GM21576 (cell line): ENCODE data around the gene ULBP3.
"Not testable (repeated sequence)": the region's sequence is repeated elsewhere in the genome, so short reads cannot be mapped to it uniquely, and the experiment has no call there.

ENCODE experiments used
- ATAC-seq: cut with Tn5 transposase; IDR thresholded peaks from one replicate; pipeline ENCODE4 v1.9.1; 2021; ENCODE audit warnings: mild to moderate bottlenecking, moderate library complexity; ENCODE audit not compliant: unreplicated experiment

Gene ULBP3

DNA sequence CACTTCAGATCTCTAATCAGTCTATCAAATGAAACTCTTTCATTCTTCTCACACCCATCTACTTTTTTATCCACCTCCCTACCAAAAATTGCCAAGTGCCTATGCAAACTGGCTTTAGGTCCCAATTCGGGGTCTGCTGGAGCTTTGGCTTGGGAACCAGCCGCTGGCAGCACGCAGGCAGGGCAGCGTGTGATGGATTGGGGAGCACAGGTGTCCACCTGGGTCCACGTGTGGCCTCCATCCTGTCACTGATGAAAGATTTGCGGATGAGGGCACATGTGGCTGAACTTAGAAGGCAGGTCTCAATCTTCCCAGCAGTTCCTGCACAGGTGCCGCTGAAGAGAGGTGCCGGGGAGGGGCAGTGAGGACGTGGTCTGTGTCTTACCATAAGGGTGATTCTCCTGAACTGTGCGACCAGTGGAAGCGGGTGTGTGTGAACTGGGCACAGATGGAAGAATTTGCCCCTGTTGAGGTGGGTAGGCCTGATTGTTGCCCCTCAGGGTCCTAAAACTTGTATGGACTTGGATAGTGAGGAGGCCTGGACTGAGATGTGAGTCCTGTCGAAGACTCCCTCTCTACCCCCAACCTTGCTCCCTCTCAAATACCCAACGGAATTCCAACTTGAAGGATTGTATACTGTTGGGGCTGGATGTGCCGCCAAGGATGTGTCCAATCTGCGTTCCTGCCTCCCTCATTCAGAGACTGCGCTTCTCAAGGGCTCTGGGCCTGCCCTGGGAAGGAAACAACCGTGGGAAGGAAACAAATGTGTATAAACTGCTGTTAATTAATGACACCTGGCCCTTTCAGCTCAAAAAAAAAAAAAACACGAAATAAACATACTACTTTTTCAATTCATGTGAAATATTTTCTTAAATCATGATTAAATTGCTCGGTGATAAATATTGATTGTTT lies 25.2 kb downstream of the ULBP3 start:
- ATAC-seq, result no peak

DNA sequence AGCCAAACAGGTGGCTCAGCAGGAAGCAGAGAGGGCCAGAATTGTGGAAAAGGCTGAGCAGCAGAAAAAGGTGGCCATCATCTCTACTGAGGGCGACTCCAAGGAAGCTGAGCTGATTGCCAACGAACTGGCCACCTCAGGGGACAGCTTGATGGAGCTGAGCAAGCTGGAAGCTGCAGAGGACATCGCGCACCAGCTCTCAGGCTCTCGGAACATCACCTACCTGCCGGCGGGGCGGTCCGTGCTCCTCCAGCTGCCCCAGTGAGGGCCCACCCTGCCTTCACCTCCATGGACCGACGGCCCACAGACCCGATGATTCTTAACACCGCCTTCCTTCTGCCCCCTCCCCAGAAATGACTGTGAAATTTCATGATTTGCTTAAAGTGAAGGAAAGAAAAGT lies 25.8 kb downstream of the ULBP3 start:
- ATAC-seq, result no peak

DNA sequence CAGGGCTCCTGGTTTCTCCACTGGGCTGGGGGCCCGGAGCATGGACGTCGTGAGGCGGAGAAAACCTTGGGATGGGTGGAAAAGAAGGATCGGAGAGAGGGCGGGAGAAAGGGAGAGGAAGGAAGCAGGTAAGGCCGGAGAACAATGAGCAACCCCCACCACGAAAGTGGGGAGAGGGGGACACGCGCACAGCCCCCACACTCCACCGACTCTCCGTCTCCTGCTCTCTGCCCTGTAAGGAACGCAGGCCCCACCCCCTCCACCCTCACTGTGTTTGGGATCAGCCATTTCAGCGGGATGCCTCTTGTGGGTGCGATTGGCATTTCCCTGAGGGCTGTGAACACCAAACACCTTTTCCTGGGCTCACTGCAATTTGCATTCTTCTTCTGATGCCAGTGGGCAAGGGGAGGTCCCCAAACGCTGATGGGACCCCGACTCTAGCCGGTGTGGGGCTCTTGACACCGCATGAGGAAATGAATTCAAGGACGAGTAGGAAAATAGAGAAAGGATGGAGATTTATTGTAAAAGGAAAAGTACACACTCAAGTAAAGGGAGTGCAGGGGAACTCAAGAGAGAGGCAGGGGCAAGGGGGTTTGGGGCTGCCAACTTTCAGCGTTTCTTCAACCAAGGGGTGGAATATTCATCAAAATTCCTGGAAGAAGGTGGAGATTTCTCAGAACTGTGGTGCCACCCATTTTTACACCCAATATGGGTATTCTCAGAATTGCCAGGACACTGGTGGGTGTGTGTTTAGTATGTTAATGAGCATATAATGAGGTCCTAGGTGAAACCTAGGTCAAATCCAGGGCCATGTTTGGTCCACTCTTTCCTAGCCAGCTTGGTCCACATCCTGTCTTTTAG lies 30.5 kb downstream of the ULBP3 start:
- no peak for ATAC-seq

DNA sequence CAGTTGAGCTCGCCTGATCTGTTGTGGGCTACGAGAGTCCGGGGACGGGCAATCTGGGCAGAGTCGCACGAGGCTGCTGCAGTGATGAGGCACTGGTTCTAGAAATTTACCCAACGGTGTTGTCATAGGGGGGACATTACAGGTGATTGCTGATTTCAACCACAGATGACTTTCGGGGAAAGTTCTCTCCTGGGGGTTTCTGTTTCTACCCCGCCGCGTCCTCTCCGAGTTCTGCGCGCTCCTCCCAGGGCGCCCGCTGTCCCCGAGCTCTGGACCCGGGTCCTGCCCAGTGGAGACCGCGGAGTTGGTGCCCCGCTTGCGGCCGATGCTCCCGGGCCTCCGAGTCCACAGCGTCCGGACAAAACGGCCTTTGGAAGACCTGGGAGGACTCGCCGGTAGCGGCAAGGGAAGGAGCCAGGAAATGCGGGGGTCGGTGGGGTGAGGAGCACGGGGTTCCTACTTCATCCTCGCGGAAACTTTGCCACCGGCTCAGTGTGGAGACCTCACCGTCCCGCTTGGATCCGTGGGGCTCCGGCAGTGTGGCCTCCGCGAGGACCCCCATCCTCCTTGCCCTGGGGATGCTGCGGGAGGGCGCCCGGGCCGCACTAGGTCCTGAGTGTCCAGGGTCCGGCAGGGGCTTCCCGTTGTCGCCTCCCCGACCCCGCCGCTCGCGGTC lies 31.3 kb downstream of the ULBP3 start:
- ATAC-seq, result no peak

DNA sequence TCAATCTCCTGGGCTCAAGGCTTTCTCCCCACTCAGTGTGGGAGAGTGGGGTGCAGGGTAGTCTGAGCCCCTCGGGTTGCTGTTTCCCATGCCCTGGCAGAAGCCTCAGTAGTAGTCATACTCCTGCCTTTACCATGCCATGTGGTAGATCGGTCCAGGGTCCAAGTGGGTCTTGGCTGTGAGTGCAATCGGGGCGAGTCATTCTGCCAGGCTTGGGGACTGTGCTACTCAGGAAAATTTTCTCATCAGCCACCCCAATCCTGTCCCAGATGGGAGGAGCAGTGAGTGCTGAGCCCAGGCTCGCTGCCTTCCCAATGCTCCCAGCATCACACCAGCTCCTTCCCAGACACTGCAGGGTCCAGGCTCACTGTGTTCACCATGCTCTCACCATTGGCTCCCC lies 32.8 kb downstream of the ULBP3 start:
- ATAC-seq, result no peak

DNA sequence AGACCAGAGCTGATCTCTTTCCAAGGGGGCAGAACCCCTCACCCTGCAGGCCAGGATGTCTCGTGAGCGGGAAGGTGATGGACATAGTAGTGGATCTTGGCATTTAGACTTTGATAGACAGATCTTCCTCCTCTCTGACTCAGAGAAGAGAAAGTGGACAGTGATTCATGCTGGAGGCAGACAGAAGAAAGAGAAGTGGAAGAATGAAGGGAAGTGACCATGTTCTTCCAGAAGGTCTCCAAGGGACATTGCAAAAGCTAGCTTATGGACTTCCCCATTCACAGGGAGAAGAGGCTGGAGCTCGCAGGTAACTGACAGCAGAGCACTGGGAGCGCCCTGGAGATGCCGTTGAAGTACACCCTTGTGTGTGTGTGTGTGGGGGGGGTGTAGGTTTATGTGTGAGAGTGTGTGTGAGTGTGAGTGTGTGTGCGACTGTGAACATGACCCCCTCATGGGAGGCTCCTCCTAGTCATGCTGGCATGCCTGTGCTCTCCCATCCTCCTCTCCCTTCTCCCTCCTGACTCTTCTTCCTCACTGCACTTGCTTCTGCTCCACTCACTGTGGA lies 35.6 kb downstream of the ULBP3 start:
- ATAC-seq, result no peak

DNA sequence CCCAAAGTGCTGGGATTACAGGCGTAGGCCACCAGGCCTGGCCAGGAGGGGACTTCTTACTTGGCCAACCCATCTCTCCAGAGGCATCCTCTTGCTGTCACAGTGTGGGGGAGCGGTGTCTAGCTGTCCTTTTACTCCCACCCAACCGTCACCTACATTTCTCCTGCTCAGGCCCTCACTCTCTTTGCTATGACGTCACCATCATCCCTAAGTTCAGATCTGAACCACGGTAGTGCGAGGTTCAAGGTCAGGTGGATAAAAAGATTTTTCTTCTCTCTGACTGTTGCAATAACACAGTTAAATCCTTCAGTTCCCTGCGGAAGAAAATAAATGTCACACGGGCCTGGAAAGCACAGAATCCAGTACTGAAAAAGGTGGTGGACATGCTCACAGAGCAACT lies 36.3 kb downstream of the ULBP3 start:
- ATAC-seq, result no peak

DNA sequence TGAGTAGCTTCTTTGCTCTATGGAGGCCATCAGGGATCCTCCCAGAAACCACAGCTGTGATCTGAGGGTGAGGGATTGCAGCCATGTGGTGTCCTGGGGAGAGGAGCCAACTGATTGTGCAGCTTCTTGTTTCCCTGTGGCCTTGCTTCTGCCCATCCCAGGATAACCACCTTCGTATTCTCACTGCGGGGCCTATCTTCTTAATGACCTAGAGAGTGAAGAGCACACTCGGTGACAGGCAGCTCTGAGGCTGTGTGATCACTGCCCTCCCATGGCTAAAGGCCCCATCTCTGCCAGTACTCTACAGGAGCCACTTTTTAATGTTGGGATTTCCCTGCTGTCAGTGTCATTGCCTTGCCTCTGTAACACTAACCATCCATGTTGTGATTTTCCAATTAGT lies 38.3 kb downstream of the ULBP3 start:
- ATAC-seq, result no peak

DNA sequence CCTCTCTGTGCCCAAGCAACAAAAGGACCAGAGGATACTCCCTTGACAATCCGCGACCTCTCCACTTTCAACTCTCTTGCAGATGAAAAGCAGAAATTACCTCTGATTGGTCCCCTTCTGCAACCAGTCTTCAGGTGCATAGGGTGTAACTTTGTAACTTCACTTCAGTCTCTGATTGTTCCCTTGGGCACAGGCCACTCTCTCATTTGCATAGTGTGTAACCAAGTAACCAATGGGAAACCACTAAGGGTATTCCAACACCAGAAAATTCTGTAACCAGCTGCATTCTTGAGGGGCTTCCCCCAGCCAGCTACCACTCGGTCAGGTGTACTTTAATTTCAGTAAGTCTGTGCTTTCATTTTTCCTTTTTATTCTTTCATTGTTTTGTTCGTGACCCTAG lies 39.2 kb downstream of the ULBP3 start:
- no peak for ATAC-seq

DNA sequence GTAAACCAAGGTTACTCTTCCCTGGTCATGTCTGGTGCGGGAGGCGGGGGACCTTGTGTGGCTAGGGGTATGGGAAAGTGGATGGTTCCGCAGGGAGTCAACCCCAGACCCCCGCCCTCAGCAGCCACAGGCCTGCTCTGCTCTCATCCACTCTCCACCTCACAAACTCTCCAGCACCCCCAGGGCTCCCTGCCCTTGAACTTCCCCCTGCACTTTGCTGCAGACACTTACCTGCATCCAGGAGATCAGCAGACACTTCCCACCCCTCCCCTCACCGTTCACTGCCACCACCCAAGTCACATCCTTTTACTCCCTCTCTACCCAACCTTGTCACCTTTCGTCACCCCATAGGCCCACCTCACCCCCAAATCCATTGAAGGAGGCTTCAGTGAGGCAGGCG lies 39.6 kb downstream of the ULBP3 start:
- no peak for ATAC-seq

DNA sequence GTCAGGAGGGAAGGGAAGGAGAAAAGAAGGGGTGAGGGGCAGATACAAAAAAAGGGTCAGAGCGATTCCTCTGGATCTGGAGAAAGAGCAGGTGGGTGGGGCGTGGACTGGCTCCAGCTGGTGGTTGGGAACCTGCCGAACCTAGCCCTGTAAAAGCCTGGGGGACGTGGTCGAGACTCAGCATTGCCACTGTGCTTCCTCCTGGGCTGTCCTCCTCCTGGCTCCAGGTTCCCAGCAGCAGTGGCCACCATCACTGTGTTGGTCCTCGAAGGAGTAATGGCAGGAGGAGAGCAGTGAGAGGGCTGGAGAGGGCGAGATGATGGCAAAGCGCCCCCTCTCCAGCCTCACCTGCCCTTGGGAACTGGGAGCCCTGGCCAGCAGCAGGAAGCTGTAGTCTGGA lies 40.1 kb downstream of the ULBP3 start:
- no peak for ATAC-seq

DNA sequence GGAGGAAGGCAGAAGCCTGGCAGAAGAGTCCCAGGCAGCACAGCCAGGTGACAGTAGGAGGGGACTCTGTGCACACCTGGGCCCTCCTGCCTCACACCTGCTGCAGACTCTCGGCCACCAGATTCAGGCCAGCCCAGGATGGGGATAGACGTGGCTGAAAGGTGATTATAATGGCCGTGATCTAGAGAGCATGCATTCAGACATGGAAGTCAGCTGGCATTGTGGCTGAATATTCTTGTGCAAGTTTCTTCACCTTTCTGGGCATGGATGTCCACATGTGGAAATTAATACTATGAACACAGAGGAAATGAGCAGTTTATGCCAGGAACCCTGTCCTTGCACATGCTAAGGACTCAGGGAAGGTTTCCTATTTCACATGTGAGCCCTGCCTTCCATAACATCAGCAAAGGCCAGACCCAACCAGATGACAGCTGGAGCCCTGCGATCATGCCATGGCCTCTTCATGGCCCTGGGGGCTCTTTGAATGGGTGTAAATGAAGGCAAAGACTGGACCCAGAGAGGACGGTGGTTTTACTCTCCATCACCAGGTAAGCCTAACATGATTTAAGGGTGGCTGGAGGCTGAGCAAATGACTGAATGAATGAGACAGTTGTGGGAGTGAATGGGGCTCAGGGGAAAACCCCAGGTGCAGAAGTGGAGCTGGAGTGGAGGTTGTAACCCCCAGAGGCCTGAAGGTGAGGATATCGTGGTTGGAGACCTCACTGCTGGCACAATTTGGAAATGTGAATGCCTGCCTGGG lies 40.9 kb downstream of the ULBP3 start:
- no peak for ATAC-seq

DNA sequence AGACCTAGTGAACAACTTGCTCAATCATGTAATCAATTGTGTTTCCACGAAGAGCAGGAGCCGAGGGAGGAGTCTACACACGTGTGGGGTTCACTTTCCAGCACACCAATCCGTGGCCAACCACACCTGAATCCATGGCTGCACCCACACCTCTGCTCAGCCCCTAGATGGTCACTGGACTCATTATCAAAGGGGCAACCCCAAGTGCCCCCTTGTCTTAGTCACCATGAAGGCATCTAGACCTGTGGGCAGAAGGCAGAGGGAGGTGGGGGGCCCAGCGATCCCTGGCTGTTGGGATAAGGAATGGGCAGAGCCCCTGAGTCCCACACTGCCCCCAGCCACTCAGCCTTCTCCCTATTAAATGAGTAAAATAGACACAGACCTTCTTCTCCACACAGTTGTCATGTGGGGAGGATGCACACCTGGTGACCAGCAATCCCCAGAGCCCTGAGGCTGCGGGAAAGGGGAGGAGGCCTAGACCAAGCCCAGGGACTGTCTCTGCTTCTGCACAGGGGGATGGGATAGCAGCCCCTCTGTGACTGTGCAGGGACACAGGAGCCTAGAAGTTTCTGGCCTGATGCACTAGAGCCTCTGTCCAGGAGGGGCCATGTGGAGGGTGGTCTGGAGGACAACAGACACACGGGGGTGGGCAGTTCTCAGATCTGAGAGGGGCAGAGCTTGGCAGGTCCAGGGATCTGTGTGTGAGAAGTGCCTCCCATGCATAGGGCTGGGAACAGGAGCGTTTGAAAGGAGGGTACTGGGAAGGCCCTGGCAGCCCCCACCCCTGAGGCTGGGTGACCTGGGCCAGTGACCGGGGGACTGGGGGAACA lies 41.7 kb downstream of the ULBP3 start:
- ATAC-seq, result no peak

DNA sequence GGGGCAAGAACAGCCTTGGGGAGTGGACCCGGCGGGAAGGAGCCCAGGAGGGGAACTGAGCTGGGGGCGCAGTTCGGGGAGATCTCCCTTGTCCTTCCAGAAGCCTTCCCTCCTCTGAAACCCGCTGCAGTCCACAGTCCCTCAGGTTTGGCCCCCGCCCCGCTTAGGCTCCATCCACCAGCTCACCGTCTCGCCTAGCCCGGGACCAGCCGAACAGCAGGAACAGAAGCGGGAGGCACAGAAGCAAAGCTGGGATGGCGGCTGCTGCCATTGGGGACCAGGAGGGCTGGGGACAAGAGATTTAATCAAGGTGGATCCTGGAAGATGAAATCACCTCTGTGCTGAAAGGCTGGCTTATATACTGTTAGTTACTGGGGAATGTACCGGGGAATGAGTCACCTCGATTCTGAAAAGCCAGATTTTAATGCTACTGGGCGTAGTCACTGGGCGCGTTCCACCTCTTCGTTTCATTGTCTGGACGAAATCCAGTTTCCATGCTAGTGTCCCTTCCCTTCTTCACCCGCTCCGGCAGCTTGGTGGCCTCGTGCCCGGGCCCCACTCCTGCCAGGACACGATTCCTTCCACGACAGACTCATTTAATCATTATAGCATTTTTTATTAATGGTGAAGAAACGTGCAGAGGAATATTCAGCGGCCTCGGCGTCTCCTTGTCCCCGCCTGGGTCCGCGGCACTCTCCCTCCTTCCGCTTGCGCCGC lies 43.6 kb downstream of the ULBP3 start, which contains the start of gene RAET1L:
RAET1L (minus strand) TSS at position 332 of the 717 bp plus-strand sequence; CDS start at position 271, 61 bp downstream.
- no peak for ATAC-seq

DNA sequence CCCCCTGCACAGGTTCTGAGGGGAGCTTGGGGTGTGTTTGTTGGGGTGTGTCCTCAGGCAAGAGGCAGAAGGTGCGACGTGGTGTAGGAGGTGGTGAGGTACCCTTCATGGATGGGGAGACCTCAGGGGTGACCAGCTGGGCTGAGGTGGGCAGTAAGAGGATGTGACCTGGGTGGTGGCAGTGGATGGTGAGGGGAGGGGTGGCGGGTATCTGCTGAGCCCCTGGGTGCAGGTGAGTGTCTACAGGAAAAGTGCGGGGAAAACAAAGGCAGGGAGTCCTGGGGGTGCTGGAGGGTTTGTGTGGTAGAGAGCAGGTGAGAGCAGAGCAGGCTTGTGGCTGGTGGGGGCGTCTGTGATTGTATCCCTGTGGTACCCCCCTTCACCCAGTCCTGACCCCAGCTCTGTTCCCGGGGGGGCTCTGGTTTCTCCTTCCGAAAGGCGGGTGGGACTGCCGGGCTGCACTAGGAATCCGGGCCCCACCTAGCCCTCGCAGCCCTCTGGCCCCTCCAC lies 44.2 kb downstream of the ULBP3 start:
- ATAC-seq, result no peak

DNA sequence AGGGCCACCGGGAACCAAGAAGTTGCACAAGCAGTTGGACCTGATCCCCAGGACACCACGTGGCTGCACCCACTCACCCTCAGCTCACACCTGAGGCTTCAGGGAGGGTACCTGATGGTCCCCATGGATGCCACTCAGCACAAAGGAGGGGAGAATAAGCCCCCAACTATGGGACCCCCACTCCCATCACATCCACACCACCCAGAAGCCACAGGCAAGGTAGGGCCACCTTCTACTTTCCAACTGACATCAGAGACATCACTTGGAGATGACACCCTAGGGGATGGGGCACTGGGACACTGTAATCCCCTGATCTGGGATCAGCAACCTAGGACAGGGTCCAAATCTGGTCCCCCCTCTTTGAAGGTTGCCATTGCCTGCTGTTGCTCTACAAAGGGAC lies 44.9 kb downstream of the ULBP3 start:
- ATAC-seq, result not testable (repeated sequence)

DNA sequence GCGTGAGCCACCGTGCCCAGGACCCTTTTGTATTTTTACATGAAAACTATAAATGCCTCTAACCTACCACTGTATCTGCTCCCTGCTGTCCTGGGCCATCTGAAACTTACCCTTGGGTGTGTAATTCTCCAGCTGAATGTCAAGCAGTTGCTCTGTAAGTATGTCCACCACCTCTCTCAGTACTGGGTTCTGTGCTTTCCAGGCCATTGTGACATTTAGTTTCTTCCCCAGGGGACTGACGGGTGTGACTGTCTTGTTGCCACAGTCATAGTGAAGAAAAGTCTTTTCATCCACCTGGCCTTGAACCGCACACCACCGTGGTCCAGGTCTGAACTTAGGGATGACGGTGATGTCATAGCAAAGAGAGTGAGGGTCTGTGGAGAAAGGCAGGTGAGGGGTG lies 47.1 kb downstream of the ULBP3 start:
- not testable (repeated sequence) for ATAC-seq

DNA sequence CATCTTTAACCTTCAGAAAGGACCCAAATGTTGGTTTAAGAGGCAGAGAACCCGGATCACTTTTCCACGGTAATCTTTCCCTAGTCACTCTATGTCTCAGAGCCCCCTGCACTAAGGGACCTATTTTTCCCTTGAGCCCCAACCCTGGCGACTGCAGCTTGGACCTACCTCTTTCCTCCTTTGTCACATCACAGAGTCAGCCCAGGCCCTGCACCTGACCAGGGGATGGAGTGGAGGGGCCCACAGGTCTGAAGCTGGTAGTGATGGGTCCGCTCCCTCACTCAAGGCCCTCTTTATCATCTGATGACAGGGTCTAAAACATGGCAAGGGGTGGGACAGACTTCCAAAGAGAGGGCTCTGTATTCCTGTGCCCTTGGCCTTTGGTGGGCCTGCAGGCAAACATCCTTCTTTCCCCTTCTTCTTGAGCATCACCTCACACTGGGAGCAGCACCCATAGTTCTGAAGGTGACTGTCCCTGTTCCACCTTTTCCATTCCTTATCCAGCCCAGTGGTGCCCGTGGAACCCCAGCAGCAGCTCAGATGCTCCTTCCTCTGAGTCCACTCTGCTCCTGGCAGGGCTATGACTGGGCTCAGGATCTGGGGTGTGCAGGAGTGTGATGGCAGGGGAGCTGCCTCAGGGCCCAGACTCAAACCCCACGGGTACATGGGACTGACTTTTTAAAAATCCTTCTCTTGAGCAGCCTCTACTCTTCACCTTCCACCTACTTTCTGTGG lies 49.9 kb downstream of the ULBP3 start:
- ATAC-seq, result no peak
